Endothelial cell (in vitro differentiated cells): ENCODE data around the gene FCRLA. TPM values are rescaled to one million over a fixed set of nuclear protein-coding genes. Genes with fewer than 3 reads are reported as not detected.

Experiments used
- DNase-seq: peaks from one replicate; pipeline ENCODE4 v3.0.0; 2021; ENCODE audit warnings: low spot score
- H3K27ac Mint-ChIP-seq: one replicate; pipeline ENCODE4 v1.8.0; 2021; ENCODE audit warnings: mixed read lengths, inconsistent platforms; ENCODE audit not compliant: unreplicated experiment
- H3K27me3 Mint-ChIP-seq: one replicate; pipeline ENCODE4 v1.8.0; 2021; ENCODE audit warnings: mild to moderate bottlenecking, moderate library complexity, mixed read lengths, inconsistent platforms; ENCODE audit not compliant: unreplicated experiment
- H3K36me3 Mint-ChIP-seq: one replicate; pipeline ENCODE4 v1.8.0; 2021; ENCODE audit warnings: mild to moderate bottlenecking, low read depth, mixed read lengths, inconsistent platforms; ENCODE audit not compliant: unreplicated experiment
- H3K4me1 Mint-ChIP-seq: one replicate; pipeline ENCODE4 v1.8.0; 2021; ENCODE audit warnings: mild to moderate bottlenecking, mixed read lengths, inconsistent platforms; ENCODE audit not compliant: unreplicated experiment
- H3K4me3 Mint-ChIP-seq: one replicate; pipeline ENCODE4 v1.8.0; 2021; ENCODE audit warnings: mild to moderate bottlenecking, mixed read lengths, inconsistent platforms; ENCODE audit not compliant: unreplicated experiment
- H3K9me3 Mint-ChIP-seq: one replicate; pipeline ENCODE4 v1.8.0; 2021; ENCODE audit warnings: mixed read lengths, inconsistent platforms; ENCODE audit not compliant: unreplicated experiment
- total RNA-seq: library from RNA; stranded (reverse); fragmentation: NEBNext Ultra II Directional; extraction: Animal tissue kit (Norgen Biotek cat#: 25700); gene quantifications from one replicate; pipeline ENCODE4 v1.2.1, GENCODE V29; 2021; ENCODE audit not compliant: unreplicated experiment
- TF ChIP-seq, protein P1 (sequence below): fragments of 200-600 bp; sonication (generic); IDR thresholded peaks from one replicate; pipeline ENCODE4 v1.5.0; 2021; ENCODE audit warnings: antibody characterized with exemption; ENCODE audit not compliant: unreplicated experiment

The FCRLA gene
- total RNA-seq, 1 donor from 2014 or later, result not detected

DNA sequence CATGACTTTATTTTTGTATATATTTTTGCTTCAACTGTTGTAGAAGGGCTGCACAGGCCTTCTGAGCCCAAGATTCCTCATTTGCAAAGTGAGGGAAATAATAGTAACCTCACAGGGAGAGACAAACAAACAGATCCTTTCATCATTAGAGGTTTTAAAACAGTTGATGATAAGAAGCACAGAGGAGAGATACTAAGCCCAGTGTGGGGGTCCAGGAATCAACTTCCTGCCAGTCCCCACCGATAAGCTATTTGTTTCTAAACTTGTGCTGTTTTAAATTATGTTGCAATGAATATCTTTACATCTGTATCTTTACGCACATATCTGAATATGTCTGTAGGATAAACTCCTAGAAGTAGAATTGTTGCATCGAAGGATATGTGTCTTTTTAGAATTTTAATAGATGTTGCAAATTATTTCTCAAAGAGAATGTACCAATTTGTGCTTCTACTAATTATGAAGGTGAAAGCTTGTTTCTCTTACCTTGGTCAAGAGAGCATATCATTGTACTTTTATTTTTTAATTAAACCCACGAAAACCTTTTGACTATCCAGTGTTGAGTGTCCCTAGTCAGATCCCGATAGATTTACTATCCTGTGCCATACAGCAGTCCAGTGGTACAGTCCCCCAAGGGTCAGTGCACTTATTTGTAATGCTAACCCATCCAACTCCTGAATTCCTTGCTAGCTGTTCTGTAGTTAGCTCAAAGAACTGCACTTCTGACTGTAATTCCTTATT, 25.1 kb downstream of the FCRLA start:
- Mint-ChIP-seq H3K27ac (no peak overlapping the region), H3K9me3 (no peaks in the 10 kb centered on the region), H3K4me3 (no peak overlapping the region), H3K27me3 (peaks cover 7% of the 10 kb centered on the region), H3K4me1 (no peaks in the 10 kb centered on the region), H3K36me3 (no peaks in the 10 kb centered on the region)
- no peak for DNase-seq
- TF ChIP-seq, protein P1, sequence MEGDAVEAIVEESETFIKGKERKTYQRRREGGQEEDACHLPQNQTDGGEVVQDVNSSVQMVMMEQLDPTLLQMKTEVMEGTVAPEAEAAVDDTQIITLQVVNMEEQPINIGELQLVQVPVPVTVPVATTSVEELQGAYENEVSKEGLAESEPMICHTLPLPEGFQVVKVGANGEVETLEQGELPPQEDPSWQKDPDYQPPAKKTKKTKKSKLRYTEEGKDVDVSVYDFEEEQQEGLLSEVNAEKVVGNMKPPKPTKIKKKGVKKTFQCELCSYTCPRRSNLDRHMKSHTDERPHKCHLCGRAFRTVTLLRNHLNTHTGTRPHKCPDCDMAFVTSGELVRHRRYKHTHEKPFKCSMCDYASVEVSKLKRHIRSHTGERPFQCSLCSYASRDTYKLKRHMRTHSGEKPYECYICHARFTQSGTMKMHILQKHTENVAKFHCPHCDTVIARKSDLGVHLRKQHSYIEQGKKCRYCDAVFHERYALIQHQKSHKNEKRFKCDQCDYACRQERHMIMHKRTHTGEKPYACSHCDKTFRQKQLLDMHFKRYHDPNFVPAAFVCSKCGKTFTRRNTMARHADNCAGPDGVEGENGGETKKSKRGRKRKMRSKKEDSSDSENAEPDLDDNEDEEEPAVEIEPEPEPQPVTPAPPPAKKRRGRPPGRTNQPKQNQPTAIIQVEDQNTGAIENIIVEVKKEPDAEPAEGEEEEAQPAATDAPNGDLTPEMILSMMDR, result no peak

DNA sequence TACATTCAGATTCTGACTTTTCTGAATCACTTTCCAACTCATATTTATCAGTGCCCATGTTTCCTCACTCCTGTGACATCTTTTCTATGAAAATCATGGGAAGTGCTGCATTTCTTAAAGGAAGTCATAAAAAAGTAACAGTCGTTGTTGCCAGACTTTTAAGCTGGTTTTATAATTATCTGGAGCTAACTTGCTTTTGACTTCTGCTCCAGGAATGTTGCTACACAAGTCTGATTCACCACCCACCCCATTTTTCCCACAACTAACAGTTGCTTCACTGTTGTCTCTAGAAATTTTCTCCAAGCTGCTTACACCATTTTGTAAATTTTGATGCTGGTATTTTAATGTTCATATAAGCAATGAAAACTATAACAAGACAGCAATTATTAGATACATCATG, 26.5 kb downstream of the FCRLA start:
- Mint-ChIP-seq H3K9me3 (no peaks in the 10 kb centered on the region), H3K4me3 (no peak overlapping the region), H3K36me3 (no peaks in the 10 kb centered on the region), H3K27me3 (no peaks in the 10 kb centered on the region), H3K27ac (no peak overlapping the region), H3K4me1 (no peaks in the 10 kb centered on the region)
- DNase-seq, result no peak
- TF ChIP-seq, protein P1, result no peak

DNA sequence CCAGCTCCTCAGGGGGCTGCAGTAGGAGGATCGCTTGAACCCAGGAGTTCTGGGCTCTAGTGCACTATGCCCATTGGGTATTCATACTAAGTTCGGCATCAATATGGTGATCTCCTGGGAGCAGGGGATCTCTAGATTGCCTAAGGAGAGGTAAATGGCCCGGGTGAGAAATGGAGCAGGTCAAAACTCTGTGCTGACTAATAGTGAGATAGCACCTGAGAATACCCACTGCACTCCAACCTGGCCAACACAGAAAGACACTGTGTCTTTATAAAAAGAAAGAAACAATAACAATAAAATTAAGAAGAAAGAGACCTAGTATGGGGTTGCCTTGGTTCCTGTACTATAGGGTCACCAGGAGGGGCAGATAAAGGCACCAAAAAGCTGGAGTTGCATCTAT, 28.8 kb downstream of the FCRLA start:
- TF ChIP-seq, protein P1, result no peak
- no peaks in the 10 kb centered on the region for H3K36me3 Mint-ChIP-seq
- no peak for DNase-seq
- peaks cover 2% of the 10 kb centered on the region for H3K4me1 Mint-ChIP-seq
- no peaks in the 10 kb centered on the region for H3K9me3 Mint-ChIP-seq
- H3K27me3 Mint-ChIP-seq, result no peaks in the 10 kb centered on the region
- H3K4me3 Mint-ChIP-seq, result no peak overlapping the region
- H3K27ac Mint-ChIP-seq, result no peak overlapping the region

DNA sequence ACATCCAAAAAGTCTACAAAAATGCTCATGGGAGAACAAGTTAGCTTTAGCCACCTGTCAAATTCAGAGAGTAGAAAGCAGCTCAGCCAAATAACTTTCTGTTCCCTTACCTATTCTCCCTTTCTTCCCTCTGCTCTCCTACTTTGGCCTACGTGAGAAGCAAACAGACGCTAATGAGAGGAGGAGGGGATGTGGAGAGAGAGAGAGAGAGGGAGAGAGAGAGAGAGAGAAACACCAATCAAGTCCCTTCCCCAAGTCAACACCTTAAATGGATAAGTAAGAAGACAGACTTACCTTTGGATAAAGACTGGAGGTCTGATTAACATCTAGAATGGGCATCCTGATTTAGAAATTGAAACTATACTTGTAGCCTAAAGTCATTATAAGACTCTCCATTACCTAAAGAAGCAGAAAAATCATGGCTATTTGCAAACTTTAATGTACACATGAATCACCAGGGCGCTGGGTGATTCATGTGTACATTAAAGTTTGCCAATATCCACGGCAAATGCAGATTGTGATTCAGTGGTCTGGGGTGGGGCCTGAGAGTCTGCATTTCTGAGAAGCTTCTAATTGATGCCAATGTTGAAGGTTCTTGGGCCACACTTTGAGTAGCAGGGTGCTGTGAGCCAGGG, 29.4 kb downstream of the FCRLA start:
- Mint-ChIP-seq H3K27me3 (no peaks in the 10 kb centered on the region), H3K4me3 (no peak overlapping the region), H3K27ac (no peak overlapping the region), H3K9me3 (no peaks in the 10 kb centered on the region), H3K36me3 (no peaks in the 10 kb centered on the region), H3K4me1 (peaks cover 3% of the 10 kb centered on the region)
- no peak for DNase-seq
- TF ChIP-seq, protein P1, result no peak

DNA sequence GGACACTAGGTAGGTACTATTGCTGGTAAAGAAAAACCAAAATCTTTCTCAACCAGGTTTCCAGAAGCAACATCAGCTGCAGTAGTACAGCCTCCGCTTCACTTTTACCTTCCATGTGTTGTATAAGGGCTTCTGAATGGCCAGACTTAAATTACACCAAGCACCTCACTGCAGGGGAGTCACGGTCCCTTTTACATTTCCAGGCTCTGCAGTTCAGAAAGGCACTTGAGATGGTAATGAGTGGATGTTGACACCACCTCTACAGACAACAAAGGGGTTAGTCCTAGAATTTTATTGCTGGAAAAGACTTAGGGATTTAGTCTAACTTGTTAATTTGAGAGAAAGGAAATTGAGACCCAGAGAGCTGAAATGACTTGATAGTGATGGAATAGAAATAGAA, 30.6 kb downstream of the FCRLA start:
- no peak overlapping the region for H3K27ac Mint-ChIP-seq
- DNase-seq, result no peak
- H3K27me3 Mint-ChIP-seq, result no peaks in the 10 kb centered on the region
- TF ChIP-seq, protein P1, result no peak
- no peak overlapping the region for H3K4me3 Mint-ChIP-seq
- H3K4me1 Mint-ChIP-seq, result peaks cover 3% of the 10 kb centered on the region
- no peaks in the 10 kb centered on the region for H3K9me3 Mint-ChIP-seq
- no peaks in the 10 kb centered on the region for H3K36me3 Mint-ChIP-seq
